ENCODE data around the gene DOK5.

The DOK5 gene

DNA sequence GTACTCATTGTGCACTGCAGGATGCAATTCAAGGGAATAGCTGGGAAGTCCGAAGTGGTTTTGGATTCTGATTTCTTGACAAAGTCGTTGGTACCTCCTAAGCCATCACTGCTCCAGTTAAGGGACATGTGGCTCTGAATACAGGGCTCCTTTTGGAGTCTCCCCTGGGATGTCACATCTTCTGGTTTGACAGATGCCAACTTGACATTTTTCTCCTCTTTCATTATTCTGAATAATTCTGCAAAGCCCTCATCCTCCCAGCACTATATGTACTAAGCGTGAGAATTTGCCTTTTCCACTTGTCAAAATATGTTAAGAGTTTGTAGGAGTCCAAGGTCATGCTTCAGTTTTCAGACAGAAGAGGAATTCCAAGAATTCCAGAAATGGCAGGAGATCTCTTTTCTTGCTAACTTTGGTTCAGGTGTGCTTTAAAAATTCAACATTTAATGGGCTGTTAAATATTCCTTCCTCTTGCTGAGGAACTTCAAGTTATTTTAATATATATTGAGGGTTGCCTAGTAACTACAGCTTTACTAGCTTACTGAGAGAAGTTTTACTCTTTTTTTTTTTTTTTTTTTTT lies 38.7 kb downstream of the DOK5 start:
- no peak for DNase-seq (ENCODE audit: low read depth in 2 of 2)

DNA sequence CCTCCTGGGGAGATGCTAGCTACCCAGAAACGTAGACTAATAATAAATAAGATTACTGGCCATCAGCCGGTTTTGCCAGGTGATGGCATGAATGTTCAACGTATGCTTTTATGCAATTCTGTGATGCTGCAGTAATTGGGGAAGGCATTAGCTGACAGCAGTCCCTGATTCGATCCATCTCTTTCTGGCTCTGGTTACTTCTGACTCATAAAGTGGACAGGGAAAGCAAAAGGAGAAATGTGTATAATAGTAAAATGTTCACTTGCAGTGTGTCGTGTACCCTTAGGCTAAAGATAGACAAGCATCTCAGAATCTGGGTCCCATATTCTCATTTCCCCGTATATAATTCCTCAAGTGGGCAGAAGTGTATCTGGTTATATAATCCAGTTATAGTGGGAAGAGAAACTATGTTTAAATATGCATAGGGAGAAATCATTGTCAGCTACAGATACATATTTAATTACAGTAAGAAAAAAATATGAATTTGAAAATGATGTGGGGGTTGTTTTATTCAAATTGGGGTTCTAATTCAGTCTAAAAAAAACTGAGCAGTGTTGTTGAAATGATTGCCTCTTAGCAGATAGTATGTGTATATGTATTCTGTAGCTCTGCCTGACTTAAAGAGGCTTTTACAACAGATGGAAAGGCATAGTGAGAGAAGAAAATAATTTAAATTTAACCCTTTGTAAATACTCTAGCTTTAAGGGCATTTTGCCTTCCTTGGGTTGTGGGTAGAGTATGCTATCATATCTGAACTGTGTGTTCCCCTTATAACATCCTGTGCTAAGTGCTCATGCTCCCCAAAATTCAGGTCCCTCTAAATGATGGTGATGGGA lies 40.6 kb downstream of the DOK5 start:
- no peak for DNase-seq (ENCODE audit: low read depth in 2 of 2)

DNA sequence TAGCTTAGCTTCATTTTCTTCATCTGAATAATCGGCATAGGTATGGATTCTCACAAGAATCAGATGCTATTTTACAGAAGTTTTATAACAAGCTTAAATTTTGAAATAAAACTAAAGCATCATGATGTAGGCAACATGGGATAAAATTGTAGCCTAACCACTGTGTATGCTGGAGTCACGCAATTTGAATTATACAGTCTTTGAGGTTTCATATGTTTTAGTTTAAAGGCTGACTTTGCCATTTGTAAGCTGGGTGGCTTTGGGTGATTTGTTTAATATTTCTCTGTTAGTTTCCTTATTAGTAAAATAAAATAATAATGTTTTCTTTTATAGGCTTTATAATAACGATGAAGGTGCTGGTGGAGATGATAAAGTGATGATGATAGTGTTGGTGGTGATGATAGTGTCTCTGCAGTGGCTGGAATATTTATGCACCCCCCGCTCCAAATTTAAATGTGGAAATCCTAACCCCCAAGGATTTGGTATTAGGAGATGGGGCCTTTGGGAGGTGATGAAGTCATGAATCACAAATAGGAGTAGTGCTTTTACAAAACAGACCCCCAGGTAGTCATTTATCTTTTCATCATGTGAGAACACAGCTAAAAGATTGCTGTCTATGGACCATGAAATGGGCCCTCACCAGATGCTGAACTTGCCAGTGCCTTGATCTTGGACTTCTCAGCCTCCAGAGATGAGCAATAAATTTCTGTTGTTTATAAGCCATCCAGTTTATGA lies 42.0 kb downstream of the DOK5 start:
- DNase-seq (ENCODE audit: low read depth in 2 of 2) = no peak

DNA sequence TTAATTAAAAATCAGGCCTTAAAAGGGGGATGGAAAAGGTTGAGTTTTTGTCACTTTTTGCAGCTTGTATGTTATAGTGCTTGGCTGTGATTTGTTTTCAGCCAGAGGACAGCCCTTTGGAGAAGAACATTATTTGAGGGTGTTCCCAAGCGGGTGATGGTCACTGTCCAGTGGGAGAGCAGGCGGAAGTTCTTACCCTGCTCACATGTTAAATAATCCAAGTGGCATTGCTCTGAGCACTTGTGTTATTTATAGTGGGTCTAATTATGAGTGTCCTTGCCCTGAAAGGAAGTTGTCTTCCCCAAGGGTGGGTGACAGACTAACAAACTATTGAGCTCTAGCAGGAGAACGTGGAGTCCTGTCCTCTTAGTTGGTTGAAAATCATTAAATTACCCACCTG lies 49.5 kb downstream of the DOK5 start:
- DNase-seq (ENCODE audit: low read depth in 2 of 2) = no peak

DNA sequence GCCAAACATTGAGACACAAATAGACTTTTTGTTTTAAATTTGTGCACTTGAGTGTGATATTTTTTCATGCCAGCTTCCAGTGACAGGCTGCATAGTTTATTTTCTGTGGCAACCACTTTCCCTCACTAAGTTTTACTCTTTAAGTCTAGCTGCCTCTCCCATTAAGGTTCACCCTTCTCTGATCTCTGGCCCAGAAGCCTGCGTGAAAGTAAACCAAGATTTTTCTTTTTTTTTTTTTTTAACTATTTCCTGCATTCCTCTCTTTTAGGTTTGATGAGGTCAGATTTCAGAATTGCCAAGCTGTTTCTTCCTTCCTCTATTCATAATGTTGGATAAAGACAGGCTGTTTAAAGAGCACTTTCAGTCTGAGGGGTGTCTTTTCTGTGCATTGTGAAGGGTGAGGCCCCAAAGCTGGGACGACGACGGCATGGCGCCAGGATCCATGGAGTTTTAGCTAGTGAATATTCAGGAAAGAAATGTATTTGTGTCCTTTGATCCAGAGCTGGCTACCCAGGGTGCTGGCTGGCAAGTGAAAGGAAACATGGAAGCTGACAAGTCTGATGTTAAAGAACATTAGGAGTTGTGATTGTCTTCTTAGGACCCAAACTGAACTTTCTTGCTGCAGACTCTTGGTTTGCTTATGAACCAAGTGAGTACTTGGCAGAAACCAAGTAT lies 50.7 kb downstream of the DOK5 start:
- DNase-seq (ENCODE audit: low read depth in 2 of 2) = no peak

DNA sequence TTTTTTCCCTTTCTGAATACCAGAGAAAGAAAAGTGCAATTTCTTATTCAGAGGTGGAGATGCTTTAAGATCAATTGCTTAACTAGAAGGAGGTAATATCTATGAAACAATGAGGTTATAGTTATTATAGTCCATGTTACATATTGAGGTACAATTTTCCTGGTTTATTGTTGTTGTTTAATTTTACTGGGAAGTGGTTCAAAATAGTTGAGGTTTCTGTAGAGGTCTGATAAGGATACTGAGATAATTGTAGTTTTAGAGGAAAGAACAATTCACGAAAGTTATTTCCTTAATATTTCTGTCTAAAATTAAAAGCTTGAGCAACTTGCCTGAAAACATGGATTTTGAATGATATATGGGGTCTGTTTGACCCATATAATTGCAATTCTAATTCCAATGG lies 51.4 kb downstream of the DOK5 start:
- no peak for DNase-seq (ENCODE audit: low read depth in 2 of 2)

DNA sequence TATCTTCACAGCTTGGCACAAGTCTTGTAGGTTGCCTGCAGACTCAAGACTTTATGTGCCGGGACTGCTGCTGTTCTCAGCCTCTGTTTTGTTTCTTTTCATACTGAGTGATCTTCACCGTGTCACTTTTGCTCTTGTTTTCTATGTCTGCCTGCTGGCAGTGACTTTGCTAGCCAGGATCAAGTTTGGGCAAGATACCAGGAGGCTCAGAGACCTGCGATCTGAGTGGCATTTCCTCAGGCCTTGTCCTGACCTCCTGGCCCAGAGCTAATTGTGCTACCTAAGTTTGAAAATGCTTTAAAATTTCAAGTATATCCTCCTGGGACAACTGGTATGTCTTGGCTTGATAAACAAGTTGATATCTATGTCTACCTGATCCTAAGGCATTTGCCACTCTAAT lies 57.2 kb downstream of the DOK5 start:
- DNase-seq (ENCODE audit: low read depth in 2 of 2) = no peak

DNA sequence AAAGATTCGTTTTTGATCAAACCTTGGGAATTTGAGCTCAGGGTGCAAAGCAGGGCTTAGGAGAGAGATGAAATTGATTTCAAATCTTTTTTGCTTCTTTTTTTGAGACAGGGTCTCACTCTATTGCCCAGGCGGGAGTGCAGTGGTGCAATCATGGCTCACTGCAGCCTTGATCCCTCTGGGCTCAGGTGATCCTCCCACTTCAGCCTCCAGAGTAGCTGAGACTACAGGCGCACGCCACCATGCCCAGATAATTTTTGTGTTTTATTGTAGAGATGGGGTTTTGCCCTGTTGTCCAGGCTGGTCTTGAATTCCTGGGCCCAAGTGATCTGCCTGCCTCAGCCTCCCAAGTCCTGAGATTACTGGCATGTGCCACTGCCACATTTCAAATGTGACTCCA lies 58.7 kb downstream of the DOK5 start:
- no peak for DNase-seq (ENCODE audit: low read depth in 2 of 2)

DNA sequence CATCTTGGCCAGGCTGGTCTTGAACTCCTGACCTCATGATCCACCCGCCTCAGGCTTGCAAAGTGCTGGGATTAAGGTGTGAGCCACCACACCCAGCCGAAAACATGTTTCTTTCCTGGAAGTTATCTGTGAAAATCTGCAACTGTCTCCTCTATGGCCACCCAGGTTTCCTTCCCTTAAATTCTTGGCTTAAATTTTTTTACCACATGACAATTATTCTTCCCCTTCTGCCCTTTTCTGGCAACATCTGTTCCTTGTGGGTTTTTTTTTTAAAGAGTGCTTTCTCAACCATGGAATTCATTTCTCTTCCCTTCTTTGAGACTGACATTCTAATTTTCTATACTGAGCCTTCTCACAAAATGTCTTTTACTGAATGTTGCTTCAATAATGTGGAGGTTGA lies 59.6 kb downstream of the DOK5 start:
- no peak for DNase-seq (ENCODE audit: low read depth in 2 of 2)

DNA sequence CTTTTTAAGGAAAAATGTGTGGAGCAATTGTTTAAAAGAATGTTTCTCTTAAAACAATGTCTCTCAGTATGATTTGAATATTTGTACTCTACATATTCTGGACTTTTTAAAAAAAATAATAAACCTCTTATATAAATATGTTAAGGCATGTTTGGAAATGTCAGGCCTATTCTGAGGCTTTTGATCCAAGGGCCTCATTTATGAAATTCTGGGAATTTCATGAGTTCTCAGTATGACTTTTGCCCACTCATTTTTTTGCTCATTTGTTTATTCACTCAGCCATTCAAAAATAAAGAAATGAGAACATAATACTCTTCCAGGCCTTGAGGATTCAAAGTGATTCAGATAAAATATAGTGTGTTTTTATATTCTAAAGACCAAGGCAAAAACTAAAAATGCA lies 60.4 kb downstream of the DOK5 start:
- no peak for DNase-seq (ENCODE audit: low read depth in 2 of 2)

DNA sequence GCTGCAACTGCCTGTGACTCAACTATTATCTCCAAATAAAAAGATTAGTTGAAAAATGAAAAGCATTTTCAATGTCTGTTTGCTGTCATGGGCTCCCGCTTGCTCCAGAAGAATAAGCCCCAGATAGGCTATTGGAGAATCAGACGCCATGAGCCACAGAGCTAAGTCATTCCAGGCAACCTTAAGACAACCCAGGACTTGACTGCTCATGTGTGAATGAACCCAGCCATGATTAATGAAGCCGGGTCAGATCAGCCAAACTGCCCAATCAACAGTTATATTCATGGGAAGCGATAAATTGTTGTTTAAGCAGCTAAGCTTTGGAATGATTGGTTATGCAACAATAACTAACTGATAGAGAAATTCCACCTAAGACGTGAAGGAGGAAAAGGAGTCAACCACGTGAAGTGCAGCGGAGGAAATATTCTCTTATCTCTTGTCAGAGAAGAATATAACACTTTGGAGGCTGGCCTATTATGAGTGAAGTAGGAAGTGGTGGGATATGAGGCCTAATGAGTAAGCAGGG lies 64.2 kb downstream of the DOK5 start:
- DNase-seq (ENCODE audit: low read depth in 2 of 2) = no peak

DNA sequence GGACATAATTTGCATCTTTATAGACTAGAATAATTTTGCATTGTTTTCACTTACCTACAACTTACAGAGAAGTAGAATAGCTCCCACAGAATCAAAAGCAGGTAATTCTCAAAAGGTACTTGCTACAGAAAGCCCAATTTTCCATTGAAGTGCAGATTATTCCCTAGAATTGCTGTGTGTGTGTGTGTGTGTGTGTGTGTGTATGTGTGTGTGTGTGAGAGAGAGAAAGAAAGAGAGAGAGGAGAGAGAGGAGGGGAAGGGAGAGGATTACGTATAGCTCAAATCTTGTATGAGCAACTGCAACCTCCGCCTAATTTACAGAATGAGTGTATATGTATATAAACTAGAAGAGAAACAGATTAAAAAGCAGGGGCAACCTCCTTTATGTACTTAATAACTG lies 68.0 kb downstream of the DOK5 start:
- no peak for DNase-seq (ENCODE audit: low read depth in 2 of 2)

DNA sequence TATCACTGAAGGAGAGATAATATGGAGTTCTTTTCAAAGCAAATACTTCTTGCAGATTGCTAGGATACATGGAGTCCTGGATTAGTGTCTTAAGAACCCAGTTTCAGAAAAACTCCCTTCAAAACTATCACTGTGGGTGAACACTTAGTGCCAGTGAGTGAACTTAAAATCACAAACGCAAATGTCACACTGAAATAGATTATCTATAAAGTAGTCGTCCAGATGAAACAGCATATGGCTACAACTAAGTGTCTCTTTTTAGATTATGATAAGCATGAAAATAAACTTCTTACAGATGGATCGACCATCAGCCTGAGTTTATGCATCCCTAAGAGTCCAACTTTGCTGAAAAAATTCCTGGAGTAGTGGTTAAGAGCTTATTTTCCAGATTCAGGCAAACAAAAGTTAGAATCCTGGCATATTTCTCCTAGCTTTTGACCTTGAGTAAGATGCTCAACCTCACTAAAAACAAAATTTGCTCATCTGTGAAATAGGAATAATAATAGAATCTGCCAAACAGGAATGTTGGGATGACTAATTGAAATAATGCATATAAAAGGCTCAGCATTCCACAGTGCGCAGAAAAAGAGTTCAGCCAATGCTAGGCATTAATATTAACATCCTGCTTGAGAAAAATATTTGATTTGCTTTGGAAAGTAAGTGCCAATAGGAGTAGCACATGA lies 70.4 kb downstream of the DOK5 start:
- DNase-seq (ENCODE audit: low read depth in 2 of 2) = no peak

DNA sequence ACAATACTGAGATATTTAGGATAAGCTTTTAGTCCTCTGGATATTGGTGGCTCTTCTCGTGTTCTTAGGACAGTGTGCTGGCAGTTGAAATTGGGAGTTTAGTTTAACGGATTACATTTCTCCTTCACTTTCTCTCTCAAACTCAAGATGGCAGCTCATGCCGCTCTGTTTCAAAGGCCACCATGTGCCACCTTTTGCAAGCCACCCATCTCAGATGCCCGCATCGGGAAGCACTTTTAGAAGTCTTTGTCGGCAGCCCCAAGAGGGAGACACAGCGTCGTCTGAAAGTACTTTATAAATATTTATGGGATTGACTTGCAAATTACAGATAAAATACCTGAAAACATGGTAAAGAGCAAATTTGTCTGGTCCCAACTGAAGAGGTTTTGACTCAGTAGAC lies 73.5 kb downstream of the DOK5 start:
- no peak for DNase-seq (ENCODE audit: low read depth in 2 of 2)

DNA sequence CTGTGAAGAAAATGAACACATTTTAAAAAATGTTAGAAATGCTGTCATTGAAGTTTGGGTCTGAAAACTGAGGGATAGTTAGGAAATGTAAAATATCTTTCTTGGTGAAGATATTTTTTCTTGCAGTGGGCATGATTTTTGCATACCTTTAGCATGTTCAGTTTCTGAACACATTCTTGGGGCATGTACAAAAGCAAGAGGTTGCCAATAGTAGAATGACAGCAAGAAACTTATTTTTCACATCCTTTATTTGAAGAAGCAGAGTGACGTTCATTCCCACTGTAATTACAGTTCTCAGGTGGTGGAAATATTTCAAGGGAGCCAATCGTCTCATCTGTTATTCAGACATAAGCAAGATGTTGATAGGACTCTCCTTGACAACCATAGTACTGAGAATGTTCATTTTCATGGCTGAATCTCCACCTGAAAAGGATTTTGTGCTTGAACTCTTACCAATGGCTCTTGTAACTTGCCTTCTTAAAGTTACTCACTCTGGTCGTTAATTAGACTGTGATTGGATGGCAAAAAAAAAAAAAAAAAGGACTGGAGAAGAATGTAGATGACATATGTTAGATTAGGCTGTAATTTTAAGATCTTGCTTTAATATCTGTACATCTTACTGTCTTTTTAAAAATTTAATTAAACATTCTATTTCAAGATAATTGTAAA lies 74.4 kb downstream of the DOK5 start:
- no peak for DNase-seq (ENCODE audit: low read depth in 2 of 2)

DNA sequence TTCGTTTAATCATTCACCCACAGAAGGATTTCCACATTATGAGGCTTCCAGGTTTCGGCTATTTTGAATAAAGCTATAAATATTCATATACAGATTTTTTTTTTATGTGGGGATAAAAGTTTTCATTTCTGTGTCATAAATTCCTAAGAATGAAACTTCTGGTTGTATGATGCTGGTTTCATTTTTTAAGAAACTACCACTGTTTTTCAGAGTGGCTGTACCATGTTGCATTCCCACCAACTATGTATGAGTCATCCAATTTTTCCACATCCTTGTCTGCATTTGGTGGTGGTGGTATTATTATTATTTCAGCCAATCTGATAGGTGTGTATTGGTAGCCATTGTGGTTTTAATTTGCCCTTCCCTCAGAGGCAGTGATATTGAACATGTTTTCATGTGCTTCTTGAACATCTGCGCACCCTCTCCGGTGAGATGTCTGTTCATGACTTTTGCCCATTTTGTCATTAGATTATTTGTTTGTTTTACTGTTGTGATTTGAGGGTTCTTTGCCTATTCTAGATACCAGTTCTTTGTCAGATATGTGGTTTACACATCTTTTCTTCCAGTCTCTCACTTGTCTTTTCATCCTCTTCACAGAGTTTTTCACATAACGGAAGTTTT lies 75.5 kb downstream of the DOK5 start:
- no peak for DNase-seq (ENCODE audit: low read depth in 2 of 2)

DNA sequence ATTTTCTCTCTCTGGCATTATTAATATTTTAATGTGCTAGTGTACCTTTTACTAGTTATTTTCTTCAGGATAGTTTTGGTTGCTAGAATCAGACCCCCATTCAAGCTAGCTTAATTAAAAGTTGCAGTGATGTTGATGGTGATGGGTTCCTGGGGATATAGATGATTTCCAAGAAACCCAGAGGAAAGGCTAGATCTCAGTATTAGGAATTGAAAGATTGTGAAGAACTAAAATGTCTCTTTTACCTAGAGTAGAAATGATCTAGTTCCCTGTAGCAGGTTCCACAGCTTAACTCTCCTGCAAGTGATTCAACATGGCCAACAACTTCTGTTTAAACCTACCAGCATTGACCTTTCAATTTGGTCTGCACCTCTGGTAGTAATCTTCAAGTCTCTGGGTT lies 78.6 kb downstream of the DOK5 start:
- no peak for DNase-seq (ENCODE audit: low read depth in 2 of 2)

DNA sequence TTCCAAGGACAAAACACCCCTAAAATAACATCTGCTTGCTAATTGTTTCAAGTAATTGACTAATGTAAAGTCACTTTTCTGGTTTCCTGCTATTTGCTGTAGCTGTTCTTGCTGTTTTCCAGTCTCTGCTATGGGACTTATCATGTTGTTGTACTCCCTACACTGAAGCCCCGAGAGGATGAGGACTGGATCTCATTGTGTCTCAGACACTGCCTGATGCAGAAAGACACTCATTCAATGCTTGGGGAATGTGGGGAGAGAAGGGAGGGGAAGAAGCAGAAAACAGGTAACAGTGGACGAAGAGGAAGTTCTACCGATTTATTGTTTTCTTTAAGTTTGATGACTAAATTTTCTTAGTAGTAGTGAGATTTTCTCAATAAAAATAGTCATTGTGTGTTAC lies 79.8 kb downstream of the DOK5 start:
- DNase-seq (ENCODE audit: low read depth in 2 of 2) = no peak

DNA sequence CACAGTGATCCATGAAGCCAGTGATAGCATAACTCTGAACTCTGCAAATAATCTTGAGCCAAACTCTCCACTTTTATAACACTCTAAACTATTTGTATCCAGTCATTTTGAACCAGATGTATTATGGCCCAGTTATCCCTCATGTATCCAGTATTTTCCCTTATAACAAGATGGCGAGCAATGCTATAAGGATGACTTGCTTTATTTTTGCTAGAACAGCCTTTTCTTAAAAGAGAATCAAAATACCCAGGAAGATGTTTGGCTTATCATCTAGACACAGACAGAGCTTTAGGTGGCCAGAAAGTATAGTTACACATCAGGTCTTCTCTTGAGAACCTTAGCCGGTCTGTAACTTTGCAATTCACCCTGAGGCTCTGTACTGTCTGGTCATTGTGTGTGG lies 81.0 kb downstream of the DOK5 start:
- no peak for DNase-seq (ENCODE audit: low read depth in 2 of 2)

DNA sequence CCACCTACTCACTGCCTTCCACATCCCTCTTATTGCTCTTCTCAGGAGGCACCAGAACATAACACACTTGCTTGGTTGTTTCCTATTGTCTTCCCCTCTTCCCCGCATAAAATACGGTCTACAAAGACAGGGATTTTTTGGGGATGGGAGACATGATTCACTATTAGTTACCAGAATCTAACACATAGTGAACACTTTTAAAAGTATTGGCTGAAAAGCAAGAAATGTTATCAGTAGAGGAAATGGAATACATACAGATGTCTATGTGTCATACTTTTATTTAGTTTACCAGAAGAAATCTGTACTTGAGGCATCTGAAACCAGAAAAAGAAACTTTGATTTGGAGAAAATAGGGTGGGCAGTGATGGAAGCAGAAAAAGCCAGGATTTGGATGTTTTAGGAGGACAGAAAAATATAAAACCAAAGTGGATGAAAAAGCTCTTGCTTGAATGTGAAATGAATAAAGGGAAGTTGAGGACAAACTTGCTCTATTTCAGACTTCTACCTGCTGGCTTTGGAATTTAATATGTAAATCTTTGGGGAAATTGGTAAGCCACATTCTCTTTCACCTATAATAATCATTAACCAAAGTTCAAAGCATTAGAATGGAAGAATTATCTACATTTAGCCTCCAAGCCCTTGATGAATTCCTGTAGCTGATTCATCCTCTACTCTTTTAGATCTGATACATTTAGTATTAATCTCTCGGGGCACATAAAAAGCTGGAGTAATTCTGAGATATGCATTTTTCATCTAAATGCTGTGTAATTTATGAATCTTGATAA lies 82.6 kb downstream of the DOK5 start:
- DNase-seq (ENCODE audit: low read depth in 2 of 2) = no peak
